Dedifferentiated amniotic fluid mesenchymal stem cell (primary cell): ENCODE data around the gene MTO1.
"Not testable (repeated sequence)": the region's sequence is repeated elsewhere in the genome, so short reads cannot be mapped to it uniquely, and the experiment has no call there.

Experiments
- DNase-seq: peaks from one replicate; pipeline ENCODE4 v3.0.0-alpha.2; 2016; ENCODE audit errors: extremely low spot score

MTO1 gene

GRCh38 chr6:73528897-73529296, 67.4 kb downstream of the MTO1 start:
- DNase-seq, result no peak

- DNase-seq, result no peak
Observed at GRCh38 chr6:73532293-73532692, 70.8 kb downstream of the MTO1 start.

GRCh38 chr6:73534628-73535027, 73.1 kb downstream of the MTO1 start:
- DNase-seq, result no peak

- DNase-seq, result no peak
Observed at GRCh38 chr6:73537677-73538076, 76.1 kb downstream of the MTO1 start.

GRCh38 chr6:73538116-73538779, 76.7 kb downstream of the MTO1 start:
- DNase-seq, result no peak

DNA sequence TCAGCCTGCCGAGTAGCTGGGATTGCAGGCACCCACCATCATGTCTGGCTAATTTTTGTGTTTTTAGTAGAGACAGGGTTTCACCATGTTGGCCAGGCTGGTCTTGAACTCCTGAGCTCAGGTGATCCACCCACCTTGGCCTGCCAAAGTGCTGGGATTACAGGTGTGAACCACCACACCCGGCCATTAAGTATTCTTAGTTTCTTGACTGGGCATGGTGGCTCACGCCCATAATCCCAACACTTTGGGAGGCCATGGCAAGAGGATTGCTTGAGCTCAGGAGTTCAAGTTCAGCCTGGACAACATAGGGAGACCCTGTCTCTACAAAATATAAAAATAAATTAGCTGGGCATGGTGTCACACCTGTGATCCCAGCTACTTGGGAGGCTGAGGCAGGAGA, 80.9 kb downstream of the MTO1 start:
- not testable (repeated sequence) for DNase-seq

- no peak for DNase-seq
Observed at GRCh38 chr6:73542891-73543290, 81.4 kb downstream of the MTO1 start.

DNA sequence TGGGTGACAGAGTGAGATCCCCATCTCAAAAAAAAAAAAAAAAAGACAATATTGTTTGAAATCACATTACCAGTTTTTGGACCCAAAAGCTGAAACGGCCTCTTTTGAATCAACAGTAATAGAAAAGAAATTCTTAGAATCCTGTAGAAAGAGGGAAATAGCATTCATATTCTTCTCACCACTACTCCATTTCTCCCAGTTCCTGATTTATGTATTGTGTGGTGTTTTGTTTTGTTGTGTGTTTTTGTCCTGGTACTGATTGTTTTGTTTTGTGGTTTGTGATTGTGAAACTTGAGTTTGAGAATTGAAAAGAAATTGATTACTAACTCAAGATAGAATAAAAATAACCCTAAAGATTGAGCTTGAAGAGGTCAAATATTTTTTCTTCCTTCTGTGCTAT, 85.5 kb downstream of the MTO1 start:
- no peak for DNase-seq

- DNase-seq, result no peak
Observed at GRCh38 chr6:73548458-73549446, 87.2 kb downstream of the MTO1 start.

GRCh38 chr6:73551115-73551514, 89.6 kb downstream of the MTO1 start:
- DNase-seq, result not testable (repeated sequence)

- not testable (repeated sequence) for DNase-seq
Observed at GRCh38 chr6:73555380-73555949, 93.9 kb downstream of the MTO1 start.

DNA sequence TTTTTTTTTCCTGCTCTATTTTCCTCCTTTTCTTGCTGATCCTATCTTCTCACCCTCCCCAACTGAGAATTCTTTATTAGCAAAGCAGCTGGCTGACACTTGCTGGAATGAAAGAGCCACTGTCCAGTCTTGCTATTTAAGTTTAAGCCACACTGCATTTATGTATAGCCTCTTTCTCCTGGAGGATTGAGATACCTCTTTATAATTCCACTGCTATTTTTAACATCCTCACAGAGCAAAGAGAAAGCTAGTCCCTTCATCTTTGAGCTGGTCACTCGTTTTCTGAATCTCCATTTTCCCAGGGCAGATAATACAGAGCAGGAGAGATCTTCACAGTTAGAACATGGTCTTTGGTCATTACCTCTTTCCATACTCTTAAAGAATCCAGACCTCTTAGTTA, 95.3 kb downstream of the MTO1 start:
- DNase-seq, result no peak
